SK-N-MC (cell line): Measurements from ENCODE around the gene USP10.

ENCODE experiments used
- EZH2 ChIP-seq: fragments of 200-600 bp; sonication (generic); IDR thresholded peaks from one replicate; pipeline ENCODE4 v1.6.1; 2017; ENCODE audit warnings: antibody characterized with exemption
- FOXP2 ChIP-seq: optimal IDR thresholded peaks from 2 replicates; pipeline ENCODE3; 2011; ENCODE audit warnings: mild to moderate bottlenecking, moderate library complexity; ENCODE audit not compliant: insufficient read depth; ENCODE audit errors: extremely low read length, control extremely low read depth
- POLR2AphosphoS5 ChIP-seq: IDR thresholded peaks from 2 replicates; pipeline ENCODE4 v1.6.1; 2012; ENCODE audit warnings: mild to moderate bottlenecking, low read depth, low read length, borderline replicate concordance

GRCh38 chr16:84683691-84684591 lies 15.9 kb upstream of the USP10 start:
- TF ChIP-seq EZH2: no peak
- no peak for TF ChIP-seq POLR2AphosphoS5
- TF ChIP-seq FOXP2: no peak
